Fibroblast of skin of left biceps (primary cell): Measurements from ENCODE around the gene TBCD.
"Not testable (repeated sequence)": the region's sequence is repeated elsewhere in the genome, so short reads cannot be mapped to it uniquely, and the experiment has no call there.

ENCODE experiments used
- DNase-seq, 2 experiments: peaks; one replicate each; pipeline ENCODE4 v3.0.0-alpha.2; 2013; ENCODE audit warnings: low read depth in 2 of 2

The TBCD gene

GRCh38 chr17:82767041-82767754 is 15.3 kb downstream of the TBCD start:
- peak in 1 of 2 experiments; percentile 5 for DNase-seq

- DNase-seq = no peak
Measured at GRCh38 chr17:82769041-82769440, 17.2 kb downstream of the TBCD start.

DNA sequence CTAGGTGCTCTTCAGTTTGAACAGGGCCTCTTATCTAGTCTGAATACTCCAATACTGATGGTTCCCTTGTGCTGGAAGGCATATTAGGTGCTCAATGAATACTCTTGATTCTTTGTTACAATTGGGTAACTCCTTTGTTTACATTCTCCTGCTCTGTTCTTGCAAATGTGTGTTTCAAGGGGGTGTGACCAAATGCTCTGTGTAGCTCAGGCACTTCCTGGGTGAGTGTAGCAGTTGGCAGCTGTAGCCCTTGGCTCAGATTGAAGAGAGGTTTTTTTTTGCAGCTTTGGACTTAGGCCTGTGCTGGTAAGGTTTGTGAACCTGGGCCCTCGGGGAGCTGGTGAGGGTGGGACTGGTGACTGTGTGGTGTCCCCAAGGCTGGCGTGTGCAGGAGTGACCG is 20.2 kb downstream of the TBCD start:
- no peak for DNase-seq

DNA sequence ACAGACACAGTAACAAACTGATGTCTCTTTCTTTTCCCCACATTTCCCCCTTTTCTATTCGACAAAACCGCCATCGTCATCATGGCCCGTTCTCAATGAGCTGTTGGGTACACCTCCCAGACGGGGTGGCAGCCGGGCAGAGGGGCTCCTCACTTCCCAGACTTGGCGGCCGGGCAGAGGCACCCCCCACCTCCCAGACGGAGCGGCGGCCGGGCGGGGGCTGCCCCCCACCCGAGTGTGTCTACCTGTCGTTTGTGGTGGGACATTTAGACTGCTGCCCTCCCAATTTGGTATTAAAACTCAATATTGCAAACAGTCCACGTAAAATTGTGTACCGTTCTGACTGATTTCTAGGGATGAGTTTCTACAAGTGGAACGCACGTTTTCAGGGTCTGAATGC is 22.6 kb downstream of the TBCD start:
- DNase-seq = not testable (repeated sequence)

GRCh38 chr17:82775001-82775823 is 23.3 kb downstream of the TBCD start:
- no peak for DNase-seq

- no peak for DNase-seq
Measured at GRCh38 chr17:82776454-82776853, 24.6 kb downstream of the TBCD start.

DNA sequence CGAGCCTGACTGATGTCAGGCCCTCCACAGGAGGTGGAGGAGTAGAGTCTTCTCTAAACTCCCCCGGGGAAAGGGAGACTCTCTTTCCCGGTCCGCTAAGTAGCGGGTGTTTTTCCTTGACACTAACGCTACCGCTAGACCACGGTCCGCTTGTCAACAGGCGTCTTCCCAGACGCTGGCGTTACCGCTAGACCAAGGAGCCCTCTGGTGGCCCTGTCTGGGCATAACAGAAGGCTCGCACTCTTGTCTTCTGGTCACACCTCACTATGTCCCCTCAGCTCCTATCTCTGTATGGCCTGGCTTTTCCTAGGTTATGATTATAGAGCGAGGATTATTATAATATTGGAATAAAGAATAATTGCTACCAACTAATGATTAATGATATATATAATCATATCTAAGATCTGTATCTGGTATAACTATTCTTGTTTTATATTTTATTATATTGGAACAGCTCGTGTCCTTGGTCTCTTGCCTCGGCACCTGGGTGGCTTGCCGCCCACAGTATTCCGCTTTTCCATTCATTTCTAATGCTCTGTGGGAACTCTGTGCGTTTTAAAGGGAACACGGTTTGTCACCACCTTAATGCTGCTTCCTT is 26.0 kb downstream of the TBCD start:
- DNase-seq = not testable (repeated sequence)

DNA sequence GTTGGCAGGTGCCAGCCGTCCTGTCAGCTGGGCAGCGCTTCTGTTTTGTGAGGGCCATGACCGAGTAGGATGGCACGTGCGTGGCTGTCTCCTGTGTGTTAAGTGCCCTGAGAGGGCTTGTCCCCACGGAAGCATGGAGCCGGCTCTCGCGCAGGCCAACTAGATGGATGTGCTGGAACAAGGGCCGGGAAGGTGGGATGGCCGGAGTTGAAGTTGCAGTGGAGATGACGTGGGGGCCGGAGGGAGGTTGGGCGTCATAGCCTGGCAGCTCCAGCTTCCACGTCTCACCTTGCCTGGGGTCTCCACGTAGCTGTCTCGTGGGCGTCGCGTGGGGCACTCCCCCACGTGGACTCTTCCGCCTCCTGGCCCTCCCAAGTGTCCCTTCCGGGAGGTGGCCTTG is 27.7 kb downstream of the TBCD start:
- no peak for DNase-seq

DNA sequence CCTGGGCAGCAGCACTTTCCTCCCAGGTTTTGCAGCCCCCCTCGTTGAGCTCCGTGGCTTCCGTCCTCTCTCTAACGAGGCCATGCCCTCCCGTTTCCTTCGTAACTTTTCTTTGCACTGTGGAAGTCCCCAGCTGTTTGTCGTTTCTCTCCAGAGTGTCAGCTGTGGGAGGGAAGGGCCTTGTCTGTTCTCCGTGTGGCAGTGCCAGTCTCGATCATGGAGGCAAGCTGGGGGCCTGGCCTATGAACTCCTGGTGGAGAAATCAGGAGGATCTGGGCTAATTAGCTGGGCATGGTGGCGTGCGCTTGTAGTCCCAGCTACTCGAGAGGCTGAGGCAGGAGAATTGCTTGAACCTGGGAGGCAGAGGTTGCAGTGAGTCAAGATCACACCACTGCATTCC is 28.3 kb downstream of the TBCD start:
- DNase-seq = no peak

DNA sequence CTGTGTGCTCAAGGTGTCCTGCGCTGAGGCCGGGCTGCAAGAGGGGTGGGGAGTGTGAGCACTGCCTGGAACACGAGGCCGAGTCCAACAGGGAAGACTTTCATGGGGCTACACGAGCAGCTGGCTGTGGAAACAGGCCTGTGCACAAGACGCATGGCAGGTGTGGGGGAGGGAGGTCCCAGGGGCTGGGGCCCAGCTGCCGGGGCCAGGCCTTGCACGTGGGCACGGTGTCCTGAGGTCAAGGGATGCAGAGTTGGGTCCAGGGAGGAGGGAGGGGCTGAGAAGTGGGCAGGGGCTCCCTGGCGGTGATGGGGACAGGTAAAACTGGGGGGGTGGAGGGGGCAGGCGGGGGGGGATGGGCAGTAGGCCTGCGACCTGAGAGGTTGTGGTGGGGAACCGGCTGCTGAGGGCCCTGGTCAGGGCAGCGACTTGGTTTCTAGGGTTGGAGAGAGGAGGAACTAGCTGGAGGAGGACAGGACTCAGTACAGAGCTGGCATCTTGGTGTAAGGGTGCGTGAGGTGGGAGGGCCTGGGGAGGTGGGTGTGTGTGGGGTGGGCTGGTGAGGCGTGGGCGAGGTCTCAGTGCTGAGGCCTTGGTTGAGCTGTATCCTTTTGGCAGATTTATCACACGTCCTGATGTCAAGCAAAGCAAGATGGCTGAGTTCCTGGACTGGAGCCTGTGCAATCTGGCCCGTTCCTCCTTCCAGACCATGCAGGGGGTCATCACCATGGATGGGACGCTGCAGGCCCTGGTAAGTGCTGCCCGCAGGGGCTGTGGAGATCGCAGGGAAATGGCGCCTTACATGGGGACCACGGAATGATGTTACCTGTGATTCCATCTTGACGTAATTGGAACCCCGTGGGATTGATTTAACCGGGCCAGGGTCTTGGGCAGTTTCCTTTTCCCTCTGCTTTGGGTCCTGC is 29.4 kb downstream of the TBCD start:
- DNase-seq = no peak

- DNase-seq = no peak
Measured at GRCh38 chr17:82781894-82782274, 30.0 kb downstream of the TBCD start.

DNA sequence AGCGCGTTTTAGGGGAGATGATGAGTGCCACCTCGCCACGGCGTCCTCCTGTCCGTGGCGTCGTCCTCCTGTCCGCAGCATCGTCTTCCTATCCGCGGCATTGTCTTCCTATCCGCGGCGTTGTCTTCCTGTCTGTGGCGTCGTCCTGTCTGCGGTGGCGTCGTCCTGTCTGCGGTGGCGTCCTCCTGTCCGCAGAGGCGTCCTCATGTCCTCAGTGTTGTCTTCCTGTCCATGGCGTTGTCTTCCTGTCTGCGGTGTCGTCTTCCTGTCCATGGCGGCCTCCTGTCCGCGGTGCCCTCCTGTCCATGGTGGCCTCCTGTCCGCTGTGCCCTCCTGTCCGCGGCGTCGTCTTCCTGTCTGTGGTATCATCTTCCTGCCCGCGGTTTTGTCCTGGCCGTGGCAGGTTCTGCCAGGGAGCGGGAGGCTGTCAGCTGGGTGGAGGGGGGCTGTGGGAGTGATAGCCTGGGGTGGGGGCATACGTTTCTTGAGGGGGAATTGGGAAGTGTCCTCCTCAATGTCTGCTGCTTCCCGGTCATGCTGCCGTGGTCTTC is 30.9 kb downstream of the TBCD start:
- no peak for DNase-seq

- no peak for DNase-seq
Measured at GRCh38 chr17:82783498-82783897, 31.6 kb downstream of the TBCD start.

DNA sequence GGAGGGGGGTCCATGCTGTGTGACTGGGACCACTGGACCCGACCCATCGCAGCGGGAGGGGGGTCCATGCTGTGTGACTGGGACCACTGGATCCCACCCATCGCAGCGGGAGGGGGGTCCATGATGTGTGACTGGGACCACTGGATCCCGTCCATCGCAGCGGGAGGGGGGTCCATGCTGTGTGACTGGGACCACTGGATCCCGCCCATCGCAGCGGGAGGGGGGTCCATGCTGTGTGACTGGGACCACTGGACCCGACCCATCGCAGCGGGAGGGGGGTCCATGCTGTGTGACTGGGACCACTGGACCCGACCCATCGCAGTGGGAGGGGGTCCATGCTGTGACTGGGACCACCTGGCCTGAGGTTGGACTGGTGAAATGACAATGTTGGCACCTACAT is 33.7 kb downstream of the TBCD start:
- not testable (repeated sequence) for DNase-seq

DNA sequence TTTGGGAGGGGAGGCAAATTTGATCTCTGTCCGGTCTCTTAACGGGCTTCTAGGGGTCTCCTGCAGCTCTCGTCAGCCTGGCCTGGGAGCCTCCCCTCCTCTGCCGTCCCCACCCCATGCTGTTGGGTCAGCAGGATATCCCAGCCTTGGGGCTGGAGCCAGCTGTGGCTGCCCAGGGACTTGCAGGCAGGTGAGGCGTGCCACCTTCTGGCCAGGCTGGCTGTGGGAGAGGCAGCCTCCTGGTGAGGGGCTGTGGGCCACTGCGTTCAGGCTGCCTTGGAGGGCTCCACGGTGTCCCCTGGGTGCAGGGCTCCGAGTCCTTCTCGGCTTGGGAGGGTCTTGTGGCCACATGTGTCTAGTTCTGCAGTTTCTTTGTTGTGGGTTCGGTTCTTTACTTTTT is 34.6 kb downstream of the TBCD start:
- DNase-seq = no peak

GRCh38 chr17:82787081-82787848 is 35.4 kb downstream of the TBCD start:
- no peak for DNase-seq

DNA sequence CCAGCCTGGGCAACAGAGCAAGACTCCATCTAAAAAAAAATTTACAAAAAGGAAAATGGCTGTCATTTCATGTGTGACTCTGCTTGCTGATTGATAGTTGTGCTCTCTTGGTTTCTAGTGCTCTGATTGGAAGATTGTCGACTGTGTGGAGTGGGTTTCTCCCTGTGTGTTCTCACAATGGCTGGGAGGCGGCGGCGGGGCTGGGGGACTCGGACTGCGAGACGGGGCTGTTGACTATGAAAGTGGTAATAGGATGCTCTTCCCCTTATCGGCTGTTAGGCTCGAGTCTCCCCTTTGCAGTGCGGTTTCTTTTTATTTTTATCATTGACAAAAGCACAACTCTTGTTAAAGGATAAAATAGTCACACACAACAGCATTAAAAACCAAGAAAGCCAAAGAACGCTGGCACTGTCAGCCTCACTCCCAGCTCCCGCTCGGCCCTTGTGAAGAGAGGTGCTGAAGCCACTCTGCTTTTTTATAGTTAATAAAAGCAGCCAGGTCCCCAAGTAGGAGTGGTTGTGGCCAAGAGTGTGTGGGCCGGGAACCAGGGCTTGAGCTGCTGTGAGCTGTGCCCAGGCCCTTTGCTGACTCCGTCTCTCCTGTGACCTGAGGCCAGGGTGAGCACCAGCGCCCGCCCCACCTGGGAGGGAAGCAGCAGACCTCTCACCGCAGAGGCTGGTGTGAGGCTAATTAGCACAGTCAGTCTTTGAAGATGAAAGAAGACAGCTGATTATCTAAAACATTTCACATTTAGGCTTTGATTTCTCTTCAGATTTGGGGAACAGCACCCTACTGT is 36.5 kb downstream of the TBCD start:
- no peak for DNase-seq

GRCh38 chr17:82789051-82789592 is 37.3 kb downstream of the TBCD start:
- no peak for DNase-seq

DNA sequence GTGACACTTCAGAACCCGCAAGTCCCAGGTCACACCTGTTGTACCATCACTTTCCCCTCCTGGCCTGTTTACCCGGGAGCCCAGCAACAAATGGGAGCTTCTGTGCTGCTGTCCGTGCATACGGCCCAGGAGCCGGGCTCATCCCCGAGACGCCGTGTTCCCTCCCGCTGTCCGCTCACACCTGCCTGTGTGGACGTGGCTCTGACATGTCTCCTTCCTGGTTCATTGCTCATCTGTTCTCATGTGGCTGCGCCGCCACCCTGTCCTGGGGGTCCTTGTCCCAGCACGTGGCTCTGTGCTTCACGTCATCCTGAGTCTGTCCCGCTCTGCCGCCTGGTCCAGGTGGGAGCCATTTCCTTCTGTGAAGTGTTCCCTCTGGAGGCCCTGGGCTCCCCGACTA is 37.9 kb downstream of the TBCD start:
- no peak for DNase-seq

DNA sequence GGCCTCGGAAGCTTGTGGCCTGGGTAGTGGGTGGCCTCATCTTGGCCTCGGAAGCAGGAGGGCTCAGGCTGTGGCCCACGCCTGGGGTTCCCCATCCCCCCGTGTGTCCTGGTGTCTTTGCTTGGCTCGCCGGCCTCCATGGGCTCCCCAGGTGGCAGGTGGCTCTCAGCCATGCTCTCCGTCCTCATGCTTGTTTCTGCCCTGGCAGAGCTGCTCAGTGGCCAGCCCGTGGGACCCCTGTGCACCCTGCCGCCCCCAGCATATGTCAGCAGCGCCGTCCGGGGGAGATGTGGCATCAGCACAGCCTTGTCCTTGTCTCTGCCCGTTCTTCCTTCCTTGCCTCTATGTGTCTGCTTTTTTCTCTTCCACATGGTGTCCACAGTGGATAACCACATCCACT is 38.5 kb downstream of the TBCD start:
- DNase-seq = no peak
